Lung (tissue), 12 donors: ENCODE results near the gene ABCB4. TPM values are rescaled to one million over a fixed set of nuclear protein-coding genes. Genes with fewer than 3 reads are reported as not detected.

Experiments
- ATAC-seq: fragments of 200-7000 bp; cut with Tn5 transposase; one replicate; pipeline ENCODE4 v1.9.1; 2020; ENCODE audit warnings: moderate number of reproducible peaks; ENCODE audit not compliant: insufficient read depth, low FRiP score
- DNase-seq, 3 donors: peaks; one replicate each; pipeline ENCODE4 v3.0.0-alpha.2; 2013 to 2017
- H3K27ac ChIP-seq, 2 donors: one replicate each; pipeline ENCODE4 v1.5.1; 2013; ENCODE audit warnings: mild to moderate bottlenecking in 2 of 2, moderate library complexity in 2 of 2, control low read depth in 1 of 2, inconsistent platforms in 1 of 2, low read depth in 1 of 2, low read length in 1 of 2
- H3K27me3 ChIP-seq, 3 donors: one replicate each; pipeline ENCODE4 v1.5.1; 2013; ENCODE audit warnings: low read length in 2 of 3; ENCODE audit not compliant: control insufficient read depth in 3 of 3, insufficient read depth in 3 of 3
- H3K36me3 ChIP-seq, 4 donors: one replicate each; pipeline ENCODE4 v1.5.1; 2013; ENCODE audit warnings: low read length in 4 of 4, mild to moderate bottlenecking in 1 of 4, moderate library complexity in 1 of 4; ENCODE audit not compliant: control insufficient read depth in 4 of 4, insufficient read depth in 4 of 4
- H3K4me1 ChIP-seq, 5 donors: one replicate each; pipeline ENCODE4 v1.5.1; 2013; ENCODE audit warnings: low read length in 5 of 5, mild to moderate bottlenecking in 2 of 5, moderate library complexity in 1 of 5; ENCODE audit not compliant: control insufficient read depth in 5 of 5, insufficient read depth in 5 of 5
- H3K4me3 ChIP-seq: one replicate; pipeline ENCODE4 v1.5.1; 2013; ENCODE audit warnings: mild to moderate bottlenecking, control low read depth, moderate library complexity
- H3K9ac ChIP-seq, 2 donors: one replicate each; pipeline ENCODE4 v1.5.1; 2013; ENCODE audit warnings: low read length in 2 of 2, control low read depth in 1 of 2; ENCODE audit not compliant: insufficient read depth in 1 of 2
- H3K9me3 ChIP-seq, 4 donors: one replicate each; pipeline ENCODE4 v1.5.1; 2013; ENCODE audit warnings: low read length in 3 of 4, mild to moderate bottlenecking in 1 of 4, moderate library complexity in 1 of 4; ENCODE audit not compliant: control insufficient read depth in 4 of 4, insufficient read depth in 3 of 4
- CTCF ChIP-seq: IDR thresholded peaks from 2 replicates; pipeline ENCODE4 v1.5.1; 2012; ENCODE audit warnings: mild to moderate bottlenecking; ENCODE audit errors: control extremely low read depth, extremely low read depth
- WGBS, 2 donors: extraction: QIAGEN DNeasy Blood & Tissue Kit; methylation state at CpG; one replicate each; pipeline ENCODE4 v1.1.7; 2013; 5-methylcytosine and 5-hydroxymethylcytosine counted together
- polyA plus RNA-seq, 2 donors: library from polyadenylated mRNA; stranded (reverse); fragments of 200-250 nt; gene quantifications; one replicate each; pipeline ENCODE4 v1.2.1, GENCODE V29; 2013
- total RNA-seq, 2 donors: library from RNA; depleted of rRNA in 1 of 2; stranded (reverse); fragments of >200 nt in 1 of 2; gene quantifications; one replicate each; pipeline ENCODE4 v1.2.1, GENCODE V29; 2014 to 2021
- donor health status: control.
- donor health status: control.
- donor health status: Bipolar disorder and iron deficiency.
- donor health status: healthy.
- donor health status: DM: yes; HTN: yes; CAD: no.

The ABCB4 gene
- total and polyA plus RNA-seq, 4 donors, result 0.08 to 0.68 (median 0.33) TPM

GRCh38 chr7:87499494-87499893 is 24.0 kb upstream of the ABCB4 start:
- WGBS, 2 donors, result 76 to 77% methylated on average over 3 of the region's 3 CpGs
- no peak overlapping the region for H3K27ac ChIP-seq
- ATAC-seq, result no peak

GRCh38 chr7:87498893-87499292 is 23.4 kb upstream of the ABCB4 start:
- H3K9me3 ChIP-seq, result no peaks in the 10 kb centered on the region
- H3K4me1 ChIP-seq, result no peaks in the 10 kb centered on the region
- TF ChIP-seq CTCF, result no peak
- 24 to 40% methylated on average over 1 of the region's 1 CpG for WGBS, 2 donors
- H3K9ac ChIP-seq, result no peak overlapping the region
- ATAC-seq, result no peak
- no peaks in the 10 kb centered on the region for H3K27me3 ChIP-seq
- H3K36me3 ChIP-seq, result no peaks in the 10 kb centered on the region
- H3K27ac ChIP-seq, result no peak overlapping the region
- no peak for DNase-seq
- H3K4me3 ChIP-seq, result no peak overlapping the region

More at GRCh38 chr7:87499494-87499893, 24.0 kb upstream of the ABCB4 start:
- Histone ChIP-seq H3K4me3 (no peak overlapping the region), H3K4me1 (no peaks in the 10 kb centered on the region), H3K36me3 (no peaks in the 10 kb centered on the region), H3K9ac (no peak overlapping the region), H3K27me3 (no peaks in the 10 kb centered on the region), H3K9me3 (no peaks in the 10 kb centered on the region)
- TF ChIP-seq CTCF, result no peak
- no peak for DNase-seq

DNA sequence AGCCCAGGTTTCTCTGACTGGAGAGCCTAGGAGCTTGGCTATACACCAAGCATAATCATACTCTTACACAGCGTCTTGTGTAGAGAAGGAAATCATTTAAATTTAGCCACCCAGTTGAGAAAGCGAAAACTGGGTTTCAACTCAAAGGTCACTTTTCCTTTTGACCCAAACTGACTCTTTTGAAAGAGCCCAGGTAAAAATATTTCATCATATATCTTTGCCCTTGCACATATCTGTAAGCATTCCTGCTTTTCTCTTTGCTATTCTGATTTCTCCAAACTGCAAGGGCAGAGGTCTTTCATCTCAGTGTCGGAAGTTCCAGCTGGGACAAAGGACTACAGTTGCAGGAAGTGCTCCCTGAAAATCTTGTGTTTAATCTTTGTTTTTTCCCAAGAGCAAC is 22.0 kb upstream of the ABCB4 start:
- Histone ChIP-seq H3K4me3 (no peak overlapping the region), H3K9ac (no peak overlapping the region), H3K27me3 (no peaks in the 10 kb centered on the region), H3K4me1 (no peaks in the 10 kb centered on the region), H3K36me3 (no peaks in the 10 kb centered on the region), H3K9me3 (no peaks in the 10 kb centered on the region), H3K27ac (no peak overlapping the region)
- ATAC-seq (no peak), DNase-seq (no peak)
- 81 to 85% methylated on average over 3 of the region's 3 CpGs for WGBS, 2 donors
- TF ChIP-seq CTCF, result no peak

- H3K27ac ChIP-seq, result no peak overlapping the region
- TF ChIP-seq CTCF, result no peak
- WGBS, 2 donors, result 77 to 89% methylated on average over 5 of the region's 5 CpGs
- ATAC-seq, result no peak
- H3K4me1 ChIP-seq, result no peaks in the 10 kb centered on the region
- H3K9me3 ChIP-seq, result no peaks in the 10 kb centered on the region
- DNase-seq, result no peak
- H3K4me3 ChIP-seq, result no peak overlapping the region
- no peak overlapping the region for H3K9ac ChIP-seq
- no peaks in the 10 kb centered on the region for H3K27me3 ChIP-seq
- no peaks in the 10 kb centered on the region for H3K36me3 ChIP-seq
These were observed 19.9 kb upstream of the ABCB4 start for GRCh38 chr7:87495366-87495765.
